SH-SY5Y (cell line): ENCODE data around the gene HBE1.

Experiments
- GATA2 ChIP-seq: IDR thresholded peaks from 2 replicates; pipeline ENCODE4 v1.6.1; 2011; ENCODE audit warnings: mild to moderate bottlenecking, low read depth, low read length
- GATA3 ChIP-seq: IDR thresholded peaks from 2 replicates; pipeline ENCODE4 v1.6.1; 2011; ENCODE audit warnings: low read depth, mild to moderate bottlenecking, low read length, moderate library complexity

DNA sequence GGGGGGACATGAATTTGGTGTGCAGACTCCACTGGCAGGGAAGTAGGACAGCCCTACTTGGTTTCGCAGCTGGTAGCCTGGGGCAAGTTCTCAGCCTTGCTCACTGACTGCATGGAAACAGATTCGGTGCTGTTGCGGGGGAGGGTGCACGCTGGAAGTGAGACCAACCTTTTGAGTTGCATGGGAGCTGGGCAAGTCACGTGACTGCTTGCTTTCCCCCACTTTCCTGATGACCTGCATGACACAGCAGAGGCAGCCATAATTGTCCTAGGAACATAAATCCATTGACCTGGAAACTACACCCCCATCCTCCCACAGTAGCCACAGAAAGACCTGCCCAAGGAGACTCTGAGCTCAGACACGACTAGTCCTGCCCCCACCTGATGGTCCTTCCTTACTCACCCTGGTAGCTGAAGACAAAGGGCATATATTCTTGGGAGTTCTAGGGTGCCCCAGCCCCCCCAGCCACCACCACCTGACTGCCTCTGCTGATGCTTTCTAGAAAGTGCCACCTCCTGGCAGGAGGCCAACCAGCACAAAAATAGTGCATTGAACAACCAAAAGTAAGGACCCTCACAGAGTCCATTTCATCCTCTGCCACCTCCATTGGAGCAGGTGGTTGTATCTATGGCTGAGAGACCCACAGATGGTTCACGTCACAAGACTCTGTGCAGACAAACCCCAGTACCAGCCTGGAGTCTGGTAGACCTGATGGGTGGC is 11.0 kb downstream of the HBE1 start:
- TF ChIP-seq GATA2 = no peak
- no peak for TF ChIP-seq GATA3
